ENCODE measurements around the gene HNRNPU.

The HNRNPU gene

GRCh38 chr1:244802556-244803239, 61.6 kb downstream of the HNRNPU start:
- DNase-seq (ENCODE audit: low read depth in 3 of 3): no peak

DNA sequence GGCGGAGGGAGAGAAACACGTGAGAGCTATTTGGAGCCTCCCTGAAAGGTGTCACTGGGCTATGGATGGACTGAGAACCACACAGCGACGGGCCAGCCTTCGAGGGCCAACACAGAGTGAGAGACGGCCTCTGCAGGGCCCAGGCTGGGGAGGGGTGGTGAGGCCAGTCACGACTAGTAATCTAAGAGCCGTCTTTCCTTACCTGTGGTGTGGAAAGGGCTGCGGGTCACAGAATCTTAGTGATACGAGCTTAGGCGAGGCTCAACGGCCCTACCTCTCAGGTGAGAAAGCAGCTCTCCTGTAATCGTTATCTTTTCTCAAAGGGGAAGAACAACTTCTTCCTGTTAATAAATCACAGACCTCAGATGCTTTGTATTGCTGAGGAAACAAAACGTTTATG, 62.3 kb downstream of the HNRNPU start:
- DNase-seq (ENCODE audit: low read depth in 3 of 3): no peak

GRCh38 chr1:244801246-244801645, 63.1 kb downstream of the HNRNPU start:
- DNase-seq (ENCODE audit: low read depth in 3 of 3): peak; percentile 9 to 36 (median 31)

GRCh38 chr1:244800821-244801220, 63.5 kb downstream of the HNRNPU start:
- DNase-seq (ENCODE audit: low read depth in 3 of 3): no peak

Data from stimulated activated CD4-positive, alpha-beta T cell treated with anti-CD3 and anti-CD28 coated beads, TNF-alpha, amount 100 ng/mL, for 48 hours (primary cell).